Measurements from ENCODE around the gene MSI2.

The MSI2 gene

GRCh38 chr17:57566721-57567120 lies 310.4 kb downstream of the MSI2 start:
- TF ChIP-seq RAD21 (IDR thresholded peaks at IDR 0.05; ENCODE audit: low read depth): no peak
- TF ChIP-seq CREB1 (IDR thresholded peaks at IDR 0.05; ENCODE audit: low read depth): no peak
- TF ChIP-seq TCF12 (IDR thresholded peaks at IDR 0.05; ENCODE audit: low read depth): no peak
- TF ChIP-seq, protein P1, sequence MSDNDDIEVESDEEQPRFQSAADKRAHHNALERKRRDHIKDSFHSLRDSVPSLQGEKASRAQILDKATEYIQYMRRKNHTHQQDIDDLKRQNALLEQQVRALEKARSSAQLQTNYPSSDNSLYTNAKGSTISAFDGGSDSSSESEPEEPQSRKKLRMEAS (IDR thresholded peaks at IDR 0.05): no peak
- no peak for TF ChIP-seq YY1 (IDR thresholded peaks at IDR 0.05; ENCODE audit: low read depth)
- TF ChIP-seq CEBPB (IDR thresholded peaks at IDR 0.05): no peak
- no peak for TF ChIP-seq EGR1 (IDR thresholded peaks at IDR 0.05)
- TF ChIP-seq FOXM1 (IDR thresholded peaks at IDR 0.05; ENCODE audit: borderline replicate concordance, low read depth): no peak
- TF ChIP-seq ZBTB7A (IDR thresholded peaks at IDR 0.05; ENCODE audit: low read depth): no peak
- TF ChIP-seq REST (IDR thresholded peaks at IDR 0.05; ENCODE audit: low read depth): no peak
- TF ChIP-seq, protein P2, sequence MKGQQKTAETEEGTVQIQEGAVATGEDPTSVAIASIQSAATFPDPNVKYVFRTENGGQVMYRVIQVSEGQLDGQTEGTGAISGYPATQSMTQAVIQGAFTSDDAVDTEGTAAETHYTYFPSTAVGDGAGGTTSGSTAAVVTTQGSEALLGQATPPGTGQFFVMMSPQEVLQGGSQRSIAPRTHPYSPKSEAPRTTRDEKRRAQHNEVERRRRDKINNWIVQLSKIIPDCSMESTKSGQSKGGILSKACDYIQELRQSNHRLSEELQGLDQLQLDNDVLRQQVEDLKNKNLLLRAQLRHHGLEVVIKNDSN (IDR thresholded peaks at IDR 0.05): no peak
- no peak for TF ChIP-seq NFIC (IDR thresholded peaks at IDR 0.05)
- no peak for TF ChIP-seq TAF1 (IDR thresholded peaks at IDR 0.05; ENCODE audit: low read depth)
- no peak for TF ChIP-seq TEAD4 (IDR thresholded peaks at IDR 0.05)
- no peak for TF ChIP-seq EP300 (IDR thresholded peaks at IDR 0.05; ENCODE audit: borderline replicate concordance)

DNA sequence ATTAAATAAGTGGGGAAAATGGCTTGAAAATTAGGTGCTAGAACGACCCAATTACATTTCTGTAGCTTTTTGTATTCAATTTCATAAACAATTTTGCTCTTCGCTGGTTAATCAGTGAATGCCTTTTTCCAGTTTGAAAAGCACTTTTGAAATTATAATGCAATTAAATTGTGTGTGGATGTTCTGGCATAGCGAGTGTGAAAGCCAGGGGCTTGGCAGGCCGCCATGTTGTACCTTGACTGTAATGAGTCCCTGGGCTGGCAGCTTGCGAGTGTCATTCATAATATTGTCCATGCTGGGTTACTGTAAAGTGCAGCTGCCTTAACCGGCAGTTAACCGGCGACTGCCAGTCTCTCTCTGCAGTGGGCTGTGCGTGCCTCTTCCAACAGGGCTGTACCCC lies 310.9 kb downstream of the MSI2 start:
- no peak for TF ChIP-seq YY1 (IDR thresholded peaks at IDR 0.05; ENCODE audit: low read depth)
- no peak for TF ChIP-seq RAD21 (IDR thresholded peaks at IDR 0.05; ENCODE audit: low read depth)
- no peak for TF ChIP-seq TCF12 (IDR thresholded peaks at IDR 0.05; ENCODE audit: low read depth)
- no peak for TF ChIP-seq FOXM1 (IDR thresholded peaks at IDR 0.05; ENCODE audit: borderline replicate concordance, low read depth)
- no peak for TF ChIP-seq TAF1 (IDR thresholded peaks at IDR 0.05; ENCODE audit: low read depth)
- TF ChIP-seq, protein P1 (IDR thresholded peaks at IDR 0.05): no peak
- TF ChIP-seq, protein P2 (IDR thresholded peaks at IDR 0.05): no peak
- TF ChIP-seq NFIC (IDR thresholded peaks at IDR 0.05): no peak
- no peak for TF ChIP-seq CEBPB (IDR thresholded peaks at IDR 0.05)
- TF ChIP-seq EGR1 (IDR thresholded peaks at IDR 0.05): no peak
- TF ChIP-seq CREB1 (IDR thresholded peaks at IDR 0.05; ENCODE audit: low read depth): no peak
- TF ChIP-seq TEAD4 (IDR thresholded peaks at IDR 0.05): no peak
- no peak for TF ChIP-seq ZBTB7A (IDR thresholded peaks at IDR 0.05; ENCODE audit: low read depth)
- no peak for TF ChIP-seq REST (IDR thresholded peaks at IDR 0.05; ENCODE audit: low read depth)
- TF ChIP-seq EP300 (IDR thresholded peaks at IDR 0.05; ENCODE audit: borderline replicate concordance): no peak

- TF ChIP-seq TAF1 (IDR thresholded peaks at IDR 0.05; ENCODE audit: low read depth) (no peak), RAD21 (IDR thresholded peaks at IDR 0.05; ENCODE audit: low read depth) (no peak), TCF12 (IDR thresholded peaks at IDR 0.05; ENCODE audit: low read depth) (no peak), CREB1 (IDR thresholded peaks at IDR 0.05; ENCODE audit: low read depth) (no peak), EGR1 (IDR thresholded peaks at IDR 0.05) (no peak), YY1 (IDR thresholded peaks at IDR 0.05; ENCODE audit: low read depth) (no peak), CEBPB (IDR thresholded peaks at IDR 0.05) (no peak), FOXM1 (IDR thresholded peaks at IDR 0.05; ENCODE audit: borderline replicate concordance, low read depth) (no peak)
- TF ChIP-seq, protein P2 (IDR thresholded peaks at IDR 0.05): no peak
Observed at GRCh38 chr17:57568340-57568739, 312.0 kb downstream of the MSI2 start.

- TF ChIP-seq EGR1 (IDR thresholded peaks at IDR 0.05) (no peak), RAD21 (IDR thresholded peaks at IDR 0.05; ENCODE audit: low read depth) (no peak), ZBTB7A (IDR thresholded peaks at IDR 0.05; ENCODE audit: low read depth) (no peak), TCF12 (IDR thresholded peaks at IDR 0.05; ENCODE audit: low read depth) (no peak), REST (IDR thresholded peaks at IDR 0.05; ENCODE audit: low read depth) (no peak), EP300 (IDR thresholded peaks at IDR 0.05; ENCODE audit: borderline replicate concordance) (no peak)
- TF ChIP-seq, protein P1 (IDR thresholded peaks at IDR 0.05): no peak
Observed at GRCh38 chr17:57569021-57569420, 312.7 kb downstream of the MSI2 start.

Data from Ishikawa (cell line).